Nucleus accumbens (tissue), 56 donors: ENCODE measurements around the gene KLK13.

Experiments
- DNase-seq, 56 donors: peaks; one replicate each; lab custom pipeline; 2025; lab: John Stamatoyannopoulos, UW

Gene KLK13

DNA sequence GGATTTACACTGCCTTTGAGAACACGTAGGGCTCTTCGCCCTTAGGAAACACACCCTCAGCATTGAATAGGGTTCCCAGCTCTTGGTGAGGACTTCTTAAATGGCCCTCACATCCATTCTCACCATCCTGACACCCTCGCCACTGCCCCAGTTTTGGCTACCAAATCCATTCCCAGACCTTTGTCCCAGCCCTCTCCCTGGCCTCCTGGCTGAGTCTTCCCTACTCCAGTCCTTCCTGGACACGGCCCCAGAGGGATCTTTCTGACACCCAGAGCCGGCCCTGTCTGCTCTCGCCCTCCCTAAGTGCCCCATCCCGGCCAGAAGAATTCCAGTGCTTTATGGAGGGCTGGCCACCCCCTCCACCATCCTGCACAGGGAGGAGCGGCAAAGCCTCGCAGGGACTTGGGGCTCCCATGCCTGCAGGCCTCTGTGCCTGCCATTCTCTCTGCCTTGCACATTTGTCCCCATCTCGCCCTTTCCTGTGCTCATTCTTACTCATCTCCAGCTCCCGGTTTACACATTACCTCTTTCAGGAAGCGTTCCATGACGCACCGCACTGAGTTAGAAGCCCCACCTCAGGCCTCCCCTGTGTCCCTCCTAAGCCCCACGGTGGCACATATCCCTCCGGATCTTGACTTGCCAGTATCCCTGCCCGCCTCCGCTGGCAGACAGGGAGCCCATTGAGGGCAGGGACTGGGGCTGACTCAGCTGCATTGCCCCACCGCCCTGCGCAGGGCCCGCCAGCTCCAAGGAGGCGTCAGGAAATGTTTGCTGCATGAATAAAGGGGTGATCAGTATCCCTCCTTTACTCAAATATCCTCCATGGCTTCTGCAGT, 28.8 kb upstream of the KLK13 start:
- no peak for DNase-seq

DNA sequence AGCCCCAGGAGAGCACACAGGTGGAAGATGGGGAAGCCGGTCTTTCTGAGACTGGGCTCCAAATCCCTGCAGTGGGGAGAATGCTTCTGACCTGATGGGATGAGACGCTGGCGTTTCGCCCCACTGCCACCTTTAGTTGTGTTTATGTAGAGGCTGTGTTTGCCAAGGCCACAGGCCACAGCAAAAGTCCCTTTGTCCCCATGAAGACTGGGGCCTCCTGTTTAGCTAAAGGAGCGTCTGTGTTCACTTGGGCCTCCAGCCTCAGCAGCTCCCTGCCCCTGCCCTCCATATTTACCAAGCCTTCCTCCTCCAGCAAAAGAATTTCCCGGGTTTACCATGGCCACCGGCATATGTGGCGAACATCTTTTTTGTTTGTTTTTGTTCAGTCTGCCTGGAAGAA, 28.2 kb upstream of the KLK13 start:
- no peak for DNase-seq

DNA sequence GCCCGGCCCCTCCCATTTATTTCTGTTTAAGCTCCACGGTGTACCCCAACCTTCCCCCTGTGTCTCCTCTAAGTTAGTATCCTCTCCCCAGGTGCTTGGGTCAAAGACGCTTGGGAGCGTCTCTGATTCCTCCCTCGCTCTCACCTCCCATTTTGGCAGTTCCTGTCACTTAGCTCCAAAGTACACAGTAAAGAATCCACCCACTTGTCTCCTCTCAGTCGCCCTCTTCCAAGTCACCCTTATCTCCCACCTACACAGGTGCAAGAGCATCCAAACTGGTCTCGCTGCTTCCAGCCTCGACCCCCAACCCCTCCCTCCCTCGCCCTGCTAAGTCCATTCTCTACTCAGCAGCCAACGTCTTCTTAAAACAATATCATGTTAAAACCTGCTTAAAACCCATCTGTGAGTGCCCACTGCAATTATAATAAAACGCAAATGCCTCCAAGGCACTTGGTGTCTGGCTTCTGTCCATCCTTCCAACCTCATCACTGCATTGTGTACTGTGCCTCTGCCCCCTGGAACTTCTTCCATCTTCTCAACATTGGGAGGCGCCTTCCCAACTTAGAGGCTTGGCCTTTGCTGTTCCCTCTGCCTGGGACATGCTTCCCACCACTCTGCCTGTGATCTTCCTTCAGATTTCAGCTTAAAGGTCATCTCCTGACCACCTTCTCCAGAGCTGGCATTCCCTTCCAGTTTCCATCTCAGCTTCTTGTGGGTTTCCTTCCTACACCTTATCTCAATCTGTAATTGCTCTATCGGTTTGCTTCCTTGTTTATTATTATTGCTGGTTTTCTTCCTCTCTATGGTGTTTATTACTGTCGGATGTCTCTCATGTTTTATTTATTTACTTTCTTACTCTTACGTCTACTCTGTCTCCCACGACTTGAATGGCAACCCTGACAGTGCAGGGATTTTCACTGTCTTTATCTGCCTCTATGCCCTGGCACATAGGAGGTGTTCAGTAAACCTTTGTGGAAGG, 27.3 kb upstream of the KLK13 start:
- no peak for DNase-seq

DNA sequence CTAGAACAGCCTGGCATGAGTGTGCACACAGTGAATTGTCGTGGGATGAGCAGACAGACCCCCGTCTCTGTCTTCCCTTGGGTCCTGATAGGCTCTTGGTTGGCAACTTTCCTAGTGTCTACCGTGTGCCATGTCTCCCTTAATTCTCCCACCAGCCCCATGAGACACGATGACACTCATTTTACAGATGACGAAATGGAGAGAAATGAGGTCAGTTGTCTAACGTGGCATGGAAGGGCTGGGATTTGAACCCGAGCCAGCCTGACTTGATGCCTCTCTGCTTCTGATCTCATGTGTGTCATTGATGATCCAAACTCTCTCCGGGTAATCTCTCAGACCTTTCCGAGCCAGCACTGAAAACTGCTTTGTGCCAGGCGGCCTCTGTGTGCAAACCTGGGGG, 26.2 kb upstream of the KLK13 start:
- DNase-seq, result no peak

DNA sequence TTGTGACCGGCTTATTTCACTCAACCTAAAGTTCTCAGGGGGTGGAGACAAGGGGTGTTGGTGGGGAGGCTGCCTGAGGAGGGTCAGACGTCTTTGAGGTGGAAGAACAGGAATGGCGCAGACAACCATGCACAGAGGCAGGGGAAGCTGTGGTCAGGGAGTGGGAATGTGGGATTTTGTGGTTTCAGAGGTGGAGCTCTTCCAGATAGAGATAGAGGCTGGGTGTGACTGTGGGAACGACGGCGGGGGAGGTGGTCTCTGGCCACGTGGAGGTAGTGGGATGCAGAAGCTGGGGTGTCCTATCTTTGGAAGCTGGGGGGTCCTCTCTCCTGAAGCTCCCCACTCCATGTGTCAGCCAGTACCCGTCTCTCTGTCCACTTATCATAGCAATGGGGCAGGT, 25.6 kb upstream of the KLK13 start:
- DNase-seq, result no peak

DNA sequence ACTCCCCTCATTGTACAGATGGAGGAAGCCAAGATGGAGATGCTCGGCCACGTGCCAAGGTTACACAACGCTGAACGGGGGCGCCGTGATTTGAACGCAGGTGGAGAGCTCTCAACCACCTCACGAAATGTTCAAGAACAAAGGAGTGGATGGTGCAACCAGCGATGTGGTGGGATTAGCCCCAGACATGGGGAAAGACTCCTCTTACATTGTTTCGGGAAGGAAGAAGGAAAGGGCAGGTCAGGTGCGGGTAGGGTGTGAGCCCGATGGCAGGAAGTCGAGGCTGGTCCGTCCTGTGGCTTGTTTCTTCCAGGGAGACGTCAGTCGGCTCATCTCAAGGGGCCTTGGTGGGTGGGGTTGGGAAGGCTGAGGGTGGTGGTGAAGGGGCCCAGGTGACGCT, 24.9 kb upstream of the KLK13 start:
- DNase-seq, result no peak

DNA sequence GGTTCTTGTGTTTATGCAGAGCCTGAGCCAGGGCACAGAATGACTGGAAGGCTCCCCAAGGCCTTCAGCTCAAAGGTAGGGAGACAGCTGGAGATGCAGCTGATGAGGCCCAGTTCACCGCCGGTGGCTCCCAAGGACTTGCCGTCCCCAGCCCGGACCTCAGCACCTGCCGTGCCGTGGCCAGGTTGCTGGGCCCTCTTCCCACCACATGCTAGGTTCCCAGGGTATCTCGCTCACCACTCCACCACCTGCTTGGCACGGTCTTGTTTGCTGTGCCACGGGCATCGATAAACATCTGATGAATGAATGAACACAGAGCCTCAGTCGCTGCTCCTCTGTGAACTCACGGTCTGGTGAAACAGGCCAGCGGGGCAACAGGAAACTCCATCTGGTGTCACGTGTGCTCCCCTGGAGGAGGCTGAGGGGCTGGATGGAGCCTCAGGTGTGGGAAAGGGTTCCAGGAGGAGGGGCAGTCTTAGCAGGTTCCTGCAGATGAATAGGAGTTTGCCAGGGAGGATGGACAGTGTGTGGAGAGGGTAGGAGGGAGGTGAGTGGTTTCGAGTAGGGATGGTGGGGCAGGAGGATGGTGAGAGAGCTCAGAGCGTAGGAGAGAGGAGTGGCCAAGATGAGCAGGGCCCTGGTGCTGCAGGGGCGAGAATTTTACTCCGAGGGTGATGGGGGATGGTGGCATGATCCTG, 21.4 kb upstream of the KLK13 start:
- DNase-seq, result no peak

DNA sequence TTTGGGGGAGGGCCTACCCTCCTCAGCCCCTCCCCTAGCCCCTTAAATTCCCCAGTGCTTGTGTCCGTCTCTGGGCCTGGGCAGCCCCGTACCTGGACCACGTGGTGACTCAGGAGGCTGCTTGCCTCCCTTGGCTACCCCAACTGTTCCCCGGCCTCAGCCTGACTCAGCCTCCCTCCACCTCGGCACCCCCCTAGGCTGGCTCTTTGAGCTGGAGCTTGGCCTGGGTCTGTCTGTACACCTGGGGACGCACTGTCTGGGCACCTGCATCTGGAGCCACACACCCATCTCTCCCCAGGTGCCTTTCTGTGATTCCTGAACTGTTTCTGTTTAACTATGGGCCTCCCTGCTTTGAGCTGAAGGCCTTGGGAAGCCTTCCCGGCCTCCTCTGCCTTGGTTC, 19.6 kb upstream of the KLK13 start:
- no peak for DNase-seq

DNA sequence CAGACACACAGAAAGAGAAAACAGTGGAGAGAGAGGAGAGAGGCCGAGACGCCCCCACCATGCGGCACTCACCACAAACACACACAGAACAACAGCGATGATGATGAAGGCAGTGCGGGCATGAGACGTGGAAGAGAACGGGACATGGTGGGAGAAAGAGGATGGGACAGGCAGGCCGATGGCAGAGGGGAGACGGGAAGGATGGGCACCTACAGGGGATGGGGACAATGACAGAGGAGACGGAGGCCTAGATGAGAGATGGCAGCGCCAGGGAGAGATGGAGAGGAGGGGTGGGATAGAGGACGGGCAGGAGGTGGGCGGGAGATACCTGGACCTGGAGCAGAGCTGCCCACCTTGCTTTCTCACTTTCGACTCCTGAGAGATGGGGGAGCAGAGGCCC, 18.9 kb upstream of the KLK13 start:
- no peak for DNase-seq

DNA sequence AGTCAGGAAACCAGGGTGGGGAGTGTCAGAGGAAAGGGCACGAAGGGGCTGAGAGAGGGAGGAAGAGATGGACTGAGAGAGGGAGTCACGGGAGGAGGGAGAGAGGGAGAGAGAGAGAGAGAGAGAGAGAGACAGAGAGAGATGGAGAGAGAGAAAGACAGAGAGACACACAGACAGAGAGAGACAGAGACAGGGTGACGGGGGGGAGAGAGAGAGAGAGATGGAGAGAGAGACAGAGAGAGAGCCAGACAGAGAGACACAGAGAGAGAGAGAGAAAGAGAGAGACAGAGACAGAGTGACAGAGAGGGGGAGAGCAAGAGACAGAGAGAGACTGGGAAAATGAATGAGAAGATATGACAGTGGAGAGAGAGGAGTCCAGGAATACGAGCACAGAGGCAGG, 18.3 kb upstream of the KLK13 start:
- no peak for DNase-seq

DNA sequence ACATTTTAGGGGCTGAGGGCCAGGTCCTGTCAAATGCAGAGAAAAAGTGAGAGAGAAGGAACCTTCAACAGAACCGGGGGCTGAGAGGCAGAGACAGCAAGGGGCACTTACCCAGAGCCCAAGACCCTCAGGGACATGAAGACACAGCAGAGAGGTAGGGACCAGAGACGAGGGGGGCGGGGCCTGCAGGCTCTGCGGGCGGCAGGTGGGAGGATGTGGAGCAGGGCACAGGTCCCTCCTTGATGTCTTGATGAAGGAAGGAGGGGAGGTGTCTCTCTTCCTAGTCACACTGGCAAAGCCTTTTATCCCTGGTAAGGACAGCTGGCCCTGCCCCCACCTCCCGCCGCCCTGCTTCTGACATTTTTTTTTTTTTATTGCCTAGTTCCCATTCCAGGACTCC, 17.7 kb upstream of the KLK13 start, which contains the start of gene KLK14:
Gene KLK14 (minus strand): TSS at position 277 of the 400 bp plus-strand sequence. CDS start 273 bp downstream, at position 4.
- no peak for DNase-seq

DNA sequence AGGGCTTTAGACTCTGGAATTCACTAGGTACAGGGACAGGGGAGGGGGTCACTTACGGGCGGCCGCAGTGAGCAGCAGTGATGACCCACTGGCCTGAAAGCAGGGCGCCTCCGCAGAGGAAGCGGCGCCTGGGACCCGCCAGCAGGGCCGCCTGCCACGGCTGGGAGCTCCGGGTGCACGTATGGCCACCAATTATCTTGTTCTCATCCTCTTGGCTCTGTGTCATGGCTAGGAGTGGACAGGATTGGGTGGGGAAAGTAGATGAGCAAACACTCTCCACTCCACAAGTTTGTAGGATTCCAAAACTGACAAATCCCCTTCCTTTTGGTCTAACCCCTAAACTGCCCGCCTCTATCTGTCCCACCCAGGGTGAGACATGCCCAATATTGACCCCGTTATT, 16.6 kb upstream of the KLK13 start:
- no peak for DNase-seq

DNA sequence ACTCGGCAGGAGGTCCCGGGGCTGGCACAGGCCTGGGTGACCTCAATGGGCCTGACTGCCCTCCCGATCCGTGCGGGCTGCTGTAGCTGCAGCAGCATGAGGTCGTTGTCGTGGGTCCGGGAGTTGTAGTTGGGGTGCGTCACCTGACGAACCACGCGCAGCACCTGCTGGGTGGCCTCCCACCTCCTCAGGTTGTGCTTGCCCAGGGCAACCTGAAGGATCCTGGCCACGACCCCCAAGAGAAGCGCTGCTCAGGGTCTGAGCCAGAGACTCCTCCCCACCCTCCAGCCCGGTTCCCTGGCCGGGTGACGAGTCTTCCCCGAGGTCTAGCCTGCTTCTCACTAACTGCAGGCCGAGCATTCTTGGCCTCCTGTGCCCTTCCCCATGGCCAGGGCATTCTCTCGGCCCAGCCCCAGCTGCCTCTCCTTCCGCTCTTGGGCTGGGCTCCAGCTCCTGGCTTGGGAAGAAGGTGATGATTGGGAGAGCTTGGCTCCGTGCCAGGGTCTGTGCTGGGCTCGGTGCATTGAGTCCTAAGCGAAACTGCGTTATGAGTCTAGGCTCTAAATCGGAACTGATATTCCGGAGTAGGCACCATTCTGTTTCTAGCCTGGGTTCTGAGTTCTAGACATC, 14.7 kb upstream of the KLK13 start:
- DNase-seq, result peak in 3 of 56 donors; percentile 5 to 20 (median 9)

DNA sequence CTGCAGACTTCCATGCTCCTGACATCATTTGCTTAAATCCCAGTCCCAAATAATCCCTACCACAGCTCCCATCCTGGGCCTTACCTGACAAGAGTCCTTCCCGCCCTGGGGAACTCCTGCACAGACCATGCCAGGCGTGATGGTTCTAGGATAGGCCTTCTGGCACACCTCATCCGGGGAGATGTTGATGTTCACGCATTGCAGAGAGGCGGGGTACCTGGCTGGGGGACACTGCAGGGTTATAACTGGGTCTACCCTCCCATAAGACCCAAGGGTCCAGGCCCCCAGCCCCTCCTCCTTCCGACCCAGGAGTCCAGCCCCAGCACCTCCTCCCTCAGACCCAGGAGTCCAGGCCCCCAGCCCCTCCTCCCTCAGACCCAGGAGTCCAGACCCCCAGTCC, 13.8 kb upstream of the KLK13 start:
- DNase-seq, result no peak

DNA sequence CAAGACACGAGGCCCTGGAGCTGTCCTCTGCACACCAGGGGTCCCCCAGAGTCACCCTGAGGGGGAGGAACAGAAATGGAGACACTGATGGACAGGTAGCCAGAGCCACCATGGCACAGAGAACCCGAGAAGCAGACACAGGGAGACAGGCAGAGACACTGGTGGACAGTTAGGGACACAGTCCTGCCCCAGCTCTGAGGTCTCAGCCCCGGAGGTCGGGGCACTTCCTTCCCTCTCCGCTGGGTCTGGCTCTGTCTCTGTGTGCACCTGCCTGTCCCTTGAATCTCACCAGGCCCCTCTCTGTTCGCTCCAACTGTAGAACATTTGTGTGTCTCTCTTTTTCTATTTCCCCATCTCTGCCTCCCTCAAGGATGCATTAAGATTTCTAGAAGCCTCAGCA, 13.2 kb upstream of the KLK13 start:
- no peak for DNase-seq

DNA sequence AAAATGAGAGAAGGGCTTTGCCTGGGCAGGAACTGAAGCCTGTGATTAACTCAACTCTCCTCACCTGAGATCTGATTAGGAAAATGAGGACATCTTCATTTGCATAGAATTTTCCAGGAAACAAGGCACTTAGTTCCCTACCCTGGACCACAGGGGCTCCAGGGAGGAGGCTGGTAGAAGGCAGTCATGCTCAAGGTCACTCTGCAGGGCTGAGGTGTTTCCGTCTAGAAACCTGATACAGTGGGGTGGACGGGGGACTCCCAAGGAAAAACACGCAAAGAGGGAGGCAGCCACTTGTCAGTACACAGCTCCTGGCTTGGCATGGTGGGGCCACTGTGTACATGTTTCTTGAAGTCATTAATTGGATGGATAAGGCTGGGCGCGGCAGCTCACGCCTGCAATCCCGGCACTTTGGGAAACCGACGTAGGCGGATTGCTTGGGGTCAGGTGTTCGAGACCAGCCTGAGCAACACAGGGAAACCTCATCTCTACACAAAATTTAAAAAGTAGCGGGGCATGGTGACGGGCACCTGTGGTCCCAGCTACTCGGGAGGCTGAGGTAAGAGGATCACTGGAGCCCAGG, 11.8 kb upstream of the KLK13 start:
- DNase-seq, result no peak

DNA sequence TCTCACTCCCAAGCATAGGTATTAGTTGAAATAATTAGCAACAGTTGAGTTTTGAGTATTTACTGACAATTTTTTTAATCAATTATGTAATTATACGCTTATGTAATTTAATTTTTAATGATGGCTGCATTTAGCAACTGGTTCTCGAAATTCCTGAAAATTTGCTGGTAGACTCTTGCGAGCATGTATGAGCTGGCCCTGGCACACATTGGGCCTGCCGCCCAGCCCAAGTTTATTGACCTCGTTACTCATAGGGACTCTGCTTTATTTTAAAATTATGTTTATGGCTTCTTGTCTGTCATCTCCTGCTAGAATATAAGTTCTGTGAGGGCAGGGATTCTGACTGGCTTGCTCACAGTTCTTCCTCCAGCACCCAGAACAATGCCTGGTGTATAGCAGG, 11.1 kb upstream of the KLK13 start:
- DNase-seq, result no peak

DNA sequence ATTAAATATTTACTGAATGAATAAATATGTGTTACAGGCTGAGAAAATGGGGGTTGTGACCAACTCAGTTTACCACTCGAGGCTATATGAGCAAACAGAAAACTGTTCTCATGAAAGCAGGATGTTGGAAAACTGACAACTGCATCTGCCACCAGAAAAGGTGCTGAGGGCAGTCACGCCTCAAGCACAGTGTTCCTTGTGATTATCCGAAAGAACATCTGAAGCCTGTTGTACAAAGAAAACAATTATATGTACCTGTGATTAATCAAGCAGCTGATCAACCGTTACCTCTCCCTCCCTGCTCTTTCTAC, 6.2 kb upstream of the KLK13 start:
- DNase-seq, result no peak

DNA sequence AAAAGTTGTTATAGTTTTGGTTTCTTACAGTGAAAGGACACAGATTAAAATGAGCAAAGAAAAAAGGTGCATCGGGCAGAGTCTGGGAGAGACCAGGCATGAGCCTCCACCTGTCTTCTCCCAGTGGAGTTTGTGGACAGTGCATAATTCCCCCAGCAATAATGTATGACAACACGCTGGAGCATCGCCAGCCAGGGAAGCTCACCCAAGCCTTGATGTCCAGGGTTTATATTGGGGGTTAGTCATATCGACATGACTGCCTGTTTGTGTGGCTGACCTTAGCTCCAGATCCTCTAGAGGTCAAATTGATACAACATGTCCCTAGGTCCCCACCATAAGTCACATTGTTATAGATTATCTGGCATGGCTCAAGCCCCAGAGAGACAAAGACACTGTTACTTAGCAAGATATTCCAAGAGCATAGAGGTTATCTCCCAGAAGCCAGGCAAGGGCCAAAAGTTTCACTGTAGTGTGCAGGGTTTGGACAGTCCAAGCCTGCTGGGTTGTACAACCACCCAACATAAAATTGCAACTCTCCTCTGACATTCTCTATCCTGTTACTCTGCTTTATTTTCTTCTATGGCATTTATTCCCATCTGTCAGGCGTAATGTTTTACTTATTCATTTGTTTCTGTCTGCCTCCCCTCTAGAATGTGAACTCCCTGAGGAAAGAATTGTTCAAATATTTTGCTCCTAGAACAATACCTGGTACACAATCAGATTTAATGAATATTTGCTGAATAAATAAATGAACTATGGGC, 5.6 kb upstream of the KLK13 start:
- DNase-seq, result no peak
